ENCODE data around the gene MAP2K1.

Gene MAP2K1

GRCh38 chr15:66508293-66508883 lies 121.7 kb downstream of the MAP2K1 start:
- DNase-seq, result no peak

GRCh38 chr15:66514586-66514985 lies 127.9 kb downstream of the MAP2K1 start:
- no peak for DNase-seq

- no peak for DNase-seq
These were observed 129.2 kb downstream of the MAP2K1 start for GRCh38 chr15:66515901-66516322.

GRCh38 chr15:66523926-66524325 lies 137.2 kb downstream of the MAP2K1 start:
- no peak for DNase-seq

GRCh38 chr15:66524838-66525237 lies 138.1 kb downstream of the MAP2K1 start:
- no peak for DNase-seq

- DNase-seq, result no peak
These were observed 148.3 kb downstream of the MAP2K1 start for GRCh38 chr15:66535056-66535455.

Measured in NCI-H510A (cell line).